Osteocyte (in vitro differentiated cells): ENCODE results near the gene SPAG17. TPM values are rescaled to one million over a fixed set of nuclear protein-coding genes. Genes with fewer than 3 reads are reported as not detected.

ENCODE experiments used
- DNase-seq: peaks from one replicate; pipeline ENCODE4 v3.0.0; 2021; ENCODE audit warnings: mixed read lengths; ENCODE audit not compliant: unreplicated experiment; ENCODE audit errors: extremely low spot score
- H3K27ac Mint-ChIP-seq: one replicate; pipeline ENCODE4 v1.8.0; 2021; ENCODE audit warnings: mild to moderate bottlenecking, mixed read lengths; ENCODE audit not compliant: unreplicated experiment
- H3K27me3 Mint-ChIP-seq: one replicate; pipeline ENCODE4 v1.8.0; 2021; ENCODE audit warnings: mixed read lengths; ENCODE audit not compliant: unreplicated experiment
- H3K36me3 Mint-ChIP-seq: one replicate; pipeline ENCODE4 v1.8.0; 2021; ENCODE audit warnings: mixed read lengths; ENCODE audit not compliant: unreplicated experiment
- H3K4me1 Mint-ChIP-seq: one replicate; pipeline ENCODE4 v1.8.0; 2021; ENCODE audit warnings: mixed read lengths; ENCODE audit not compliant: unreplicated experiment
- H3K4me3 Mint-ChIP-seq: one replicate; pipeline ENCODE4 v1.8.0; 2021; ENCODE audit warnings: mild to moderate bottlenecking, moderate library complexity, mixed read lengths; ENCODE audit not compliant: unreplicated experiment
- H3K9me3 Mint-ChIP-seq: one replicate; pipeline ENCODE4 v1.8.0; 2021; ENCODE audit warnings: mixed read lengths; ENCODE audit not compliant: unreplicated experiment
- total RNA-seq: library from RNA; stranded (reverse); gene quantifications from 2 replicates; pipeline ENCODE4 v1.2.1, GENCODE V29; 2021
- TF ChIP-seq, protein P1 (sequence below): fragments of 200-600 bp; sonication (generic); IDR thresholded peaks from 2 replicates; pipeline ENCODE4 v1.5.0; 2021; ENCODE audit warnings: antibody characterized with exemption, mild to moderate bottlenecking, moderate library complexity

The SPAG17 gene
- total RNA-seq, 1 donor from 2014 or later = not detected

DNA sequence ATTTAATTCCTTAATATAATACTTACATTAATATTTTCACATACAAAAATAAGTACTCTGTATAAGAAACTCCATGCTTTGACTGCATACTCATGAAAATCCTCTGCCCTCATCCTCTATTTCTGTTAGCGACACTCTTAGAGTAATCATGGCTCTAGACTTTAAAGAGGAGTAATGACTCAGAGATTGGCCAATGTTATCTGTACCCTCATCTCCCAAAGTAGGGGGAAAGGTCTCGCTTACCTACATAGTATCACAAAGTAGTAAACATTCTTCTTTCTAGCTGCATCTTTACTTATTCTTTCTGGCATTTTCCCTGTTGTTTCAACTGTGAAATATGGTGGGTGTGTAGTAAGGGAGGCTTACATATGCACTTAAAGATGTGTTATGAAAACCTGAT is 29.8 kb upstream of the SPAG17 start:
- no peak overlapping the region for H3K27ac Mint-ChIP-seq
- DNase-seq = no peak
- H3K36me3 Mint-ChIP-seq = no peaks in the 10 kb centered on the region
- H3K4me3 Mint-ChIP-seq = no peak overlapping the region
- H3K9me3 Mint-ChIP-seq = no peaks in the 10 kb centered on the region
- no peaks in the 10 kb centered on the region for H3K4me1 Mint-ChIP-seq
- H3K27me3 Mint-ChIP-seq = peaks cover 3% of the 10 kb centered on the region
- TF ChIP-seq, protein P1, sequence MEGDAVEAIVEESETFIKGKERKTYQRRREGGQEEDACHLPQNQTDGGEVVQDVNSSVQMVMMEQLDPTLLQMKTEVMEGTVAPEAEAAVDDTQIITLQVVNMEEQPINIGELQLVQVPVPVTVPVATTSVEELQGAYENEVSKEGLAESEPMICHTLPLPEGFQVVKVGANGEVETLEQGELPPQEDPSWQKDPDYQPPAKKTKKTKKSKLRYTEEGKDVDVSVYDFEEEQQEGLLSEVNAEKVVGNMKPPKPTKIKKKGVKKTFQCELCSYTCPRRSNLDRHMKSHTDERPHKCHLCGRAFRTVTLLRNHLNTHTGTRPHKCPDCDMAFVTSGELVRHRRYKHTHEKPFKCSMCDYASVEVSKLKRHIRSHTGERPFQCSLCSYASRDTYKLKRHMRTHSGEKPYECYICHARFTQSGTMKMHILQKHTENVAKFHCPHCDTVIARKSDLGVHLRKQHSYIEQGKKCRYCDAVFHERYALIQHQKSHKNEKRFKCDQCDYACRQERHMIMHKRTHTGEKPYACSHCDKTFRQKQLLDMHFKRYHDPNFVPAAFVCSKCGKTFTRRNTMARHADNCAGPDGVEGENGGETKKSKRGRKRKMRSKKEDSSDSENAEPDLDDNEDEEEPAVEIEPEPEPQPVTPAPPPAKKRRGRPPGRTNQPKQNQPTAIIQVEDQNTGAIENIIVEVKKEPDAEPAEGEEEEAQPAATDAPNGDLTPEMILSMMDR = no peak

DNA sequence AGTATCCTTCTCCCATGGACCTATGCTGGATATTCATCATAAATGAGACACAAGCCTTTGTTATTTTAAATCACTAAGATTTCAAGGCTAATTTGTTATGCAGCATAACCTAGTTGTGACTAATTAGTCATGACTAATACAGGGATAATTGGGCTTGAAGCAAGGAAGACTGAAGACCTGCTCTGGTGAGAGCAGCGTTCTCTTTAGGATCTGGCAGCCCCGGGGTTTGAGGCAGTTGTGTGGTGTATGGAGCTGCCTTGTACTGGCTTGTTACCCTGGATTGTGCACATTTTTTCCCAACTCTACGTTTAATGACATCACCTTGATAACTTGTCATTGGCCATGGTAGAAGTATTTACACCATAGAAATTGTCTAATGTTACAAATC is 25.7 kb upstream of the SPAG17 start:
- DNase-seq = no peak
- Mint-ChIP-seq H3K36me3 (no peaks in the 10 kb centered on the region), H3K4me1 (no peaks in the 10 kb centered on the region), H3K9me3 (no peaks in the 10 kb centered on the region), H3K4me3 (no peak overlapping the region), H3K27me3 (no peaks in the 10 kb centered on the region), H3K27ac (no peak overlapping the region)
- TF ChIP-seq, protein P1 = no peak

DNA sequence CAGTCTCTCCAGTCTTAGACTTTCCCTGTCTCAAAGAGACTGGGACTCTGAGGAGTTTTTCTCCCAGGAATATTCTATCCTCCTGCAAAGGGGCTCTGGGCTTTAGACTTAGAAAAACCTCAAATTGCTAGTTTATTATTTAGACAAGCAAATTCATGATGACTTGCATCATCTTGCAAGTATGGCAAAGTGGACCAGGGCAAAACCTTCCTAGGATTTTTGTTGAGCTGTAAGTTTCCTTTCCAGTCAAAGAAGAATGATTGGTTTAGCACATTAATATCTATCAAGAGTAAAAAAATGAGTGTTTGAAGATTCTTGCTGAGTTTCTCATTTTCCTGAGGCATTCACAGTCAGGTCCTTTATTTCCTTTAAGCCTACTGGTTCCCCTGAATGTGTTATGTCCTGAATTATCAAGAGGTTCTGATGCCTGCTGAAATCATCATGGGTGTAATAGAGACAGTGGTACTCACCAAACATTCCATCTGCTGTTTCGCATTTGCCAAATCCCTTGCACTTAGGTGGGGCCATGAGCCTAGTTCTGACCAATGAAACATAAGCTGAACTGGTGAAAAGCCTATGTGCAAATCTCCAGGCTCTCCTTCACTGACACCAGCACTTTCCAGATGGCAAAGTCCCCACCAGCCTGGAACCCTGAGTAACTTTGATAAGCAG is 25.2 kb upstream of the SPAG17 start:
- H3K4me3 Mint-ChIP-seq = no peak overlapping the region
- H3K27me3 Mint-ChIP-seq = no peaks in the 10 kb centered on the region

DNA sequence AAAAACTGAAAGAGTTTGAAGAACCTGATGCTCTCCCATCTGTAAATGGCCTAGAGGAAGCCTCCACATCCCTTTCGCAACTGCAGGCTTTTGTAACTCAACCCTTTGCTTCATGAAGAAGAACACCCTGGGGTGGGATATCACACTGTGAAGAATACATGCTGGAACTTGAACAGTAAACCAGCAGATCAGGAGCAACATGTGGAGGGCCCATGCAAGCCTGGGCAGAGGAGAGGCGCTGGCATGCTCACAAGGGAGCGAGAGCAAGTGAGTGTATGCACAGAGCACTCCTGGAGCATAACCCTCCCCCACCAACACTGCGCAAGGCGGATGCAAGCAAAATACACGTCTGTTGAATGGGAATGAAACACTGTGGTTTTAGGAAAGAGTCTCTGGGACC is 24.6 kb upstream of the SPAG17 start:
- TF ChIP-seq, protein P1 = no peak
- Mint-ChIP-seq H3K36me3 (no peaks in the 10 kb centered on the region), H3K27me3 (no peaks in the 10 kb centered on the region), H3K4me3 (no peak overlapping the region), H3K4me1 (no peaks in the 10 kb centered on the region), H3K27ac (no peak overlapping the region), H3K9me3 (no peaks in the 10 kb centered on the region)
- DNase-seq = no peak

More for the DNA sequence above, 25.2 kb upstream of the SPAG17 start:
- no peaks in the 10 kb centered on the region for H3K9me3 Mint-ChIP-seq
- no peak for DNase-seq
- TF ChIP-seq, protein P1 = no peak
- no peak overlapping the region for H3K27ac Mint-ChIP-seq
- no peaks in the 10 kb centered on the region for H3K36me3 Mint-ChIP-seq
- no peaks in the 10 kb centered on the region for H3K4me1 Mint-ChIP-seq

DNA sequence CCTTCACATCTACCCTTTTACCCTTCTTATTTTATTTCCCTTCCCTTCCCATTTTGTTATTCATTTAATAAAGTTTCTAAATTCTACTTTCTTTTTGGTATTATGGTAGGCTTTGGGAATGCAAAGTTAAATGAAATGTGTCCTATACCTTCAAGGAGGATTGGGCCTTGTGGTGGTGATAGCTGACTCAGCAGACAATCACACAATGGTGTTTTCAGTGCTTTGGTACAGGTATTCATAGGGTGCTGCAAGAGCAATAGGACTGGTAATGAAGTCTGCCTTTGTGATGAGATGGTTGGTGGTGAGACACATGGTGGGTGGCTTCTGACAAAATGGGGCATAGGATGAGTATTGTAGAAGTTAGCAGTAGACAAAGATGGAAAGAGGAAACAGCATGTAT is 21.9 kb upstream of the SPAG17 start:
- no peaks in the 10 kb centered on the region for H3K27me3 Mint-ChIP-seq
- DNase-seq = no peak
- no peak overlapping the region for H3K4me3 Mint-ChIP-seq
- TF ChIP-seq, protein P1 = no peak
- H3K9me3 Mint-ChIP-seq = no peaks in the 10 kb centered on the region
- no peak overlapping the region for H3K27ac Mint-ChIP-seq
- H3K36me3 Mint-ChIP-seq = no peaks in the 10 kb centered on the region
- no peaks in the 10 kb centered on the region for H3K4me1 Mint-ChIP-seq
